ENCODE data around the gene HCN2.

DNA sequence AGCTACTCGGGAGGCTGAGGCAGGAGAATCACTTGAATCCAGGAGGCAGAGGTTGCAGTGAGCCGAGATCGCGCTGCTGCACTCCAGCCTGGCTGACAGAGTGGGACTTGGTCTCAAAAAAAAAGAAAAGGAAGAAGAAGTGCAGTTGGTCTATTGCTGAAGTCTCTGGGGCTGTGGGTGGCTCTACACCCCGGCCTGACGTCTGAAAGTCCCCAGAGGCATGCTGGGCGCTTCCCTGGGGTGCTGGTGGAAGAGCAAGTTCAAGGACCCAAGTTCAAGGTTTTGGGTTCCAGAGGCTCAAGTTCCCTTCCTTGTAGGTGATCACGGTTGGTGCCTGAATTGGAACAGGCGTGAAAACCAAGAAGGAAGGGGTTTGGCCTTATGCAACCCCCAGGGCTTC lies 3.8 kb downstream of the HCN2 start:
- TF ChIP-seq, protein P1, sequence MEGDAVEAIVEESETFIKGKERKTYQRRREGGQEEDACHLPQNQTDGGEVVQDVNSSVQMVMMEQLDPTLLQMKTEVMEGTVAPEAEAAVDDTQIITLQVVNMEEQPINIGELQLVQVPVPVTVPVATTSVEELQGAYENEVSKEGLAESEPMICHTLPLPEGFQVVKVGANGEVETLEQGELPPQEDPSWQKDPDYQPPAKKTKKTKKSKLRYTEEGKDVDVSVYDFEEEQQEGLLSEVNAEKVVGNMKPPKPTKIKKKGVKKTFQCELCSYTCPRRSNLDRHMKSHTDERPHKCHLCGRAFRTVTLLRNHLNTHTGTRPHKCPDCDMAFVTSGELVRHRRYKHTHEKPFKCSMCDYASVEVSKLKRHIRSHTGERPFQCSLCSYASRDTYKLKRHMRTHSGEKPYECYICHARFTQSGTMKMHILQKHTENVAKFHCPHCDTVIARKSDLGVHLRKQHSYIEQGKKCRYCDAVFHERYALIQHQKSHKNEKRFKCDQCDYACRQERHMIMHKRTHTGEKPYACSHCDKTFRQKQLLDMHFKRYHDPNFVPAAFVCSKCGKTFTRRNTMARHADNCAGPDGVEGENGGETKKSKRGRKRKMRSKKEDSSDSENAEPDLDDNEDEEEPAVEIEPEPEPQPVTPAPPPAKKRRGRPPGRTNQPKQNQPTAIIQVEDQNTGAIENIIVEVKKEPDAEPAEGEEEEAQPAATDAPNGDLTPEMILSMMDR (IDR thresholded peaks at IDR 0.05), result no peak
- TF ChIP-seq EZH2phosphoT487 (IDR thresholded peaks at IDR 0.05) (no peak), EZH2 (IDR thresholded peaks at IDR 0.05) (no peak)

All from neural progenitor cell (in vitro differentiated cells).